BLaER1 treated with 17β-estradiol and CSF1 and Interleukin-3, amounts not matched to agents 10 nM and 100 nM (cell line): ENCODE data around the gene SOX10.

Experiments
- H3K27ac ChIP-seq, 11 experiments: shearing (Covaris generic); formaldehyde crosslinking; 2 replicates each; pipeline ENCODE4 v1.8.1; 2022
- H3K27me3 ChIP-seq, 11 experiments: shearing (Covaris generic); formaldehyde crosslinking; 2 replicates each; pipeline ENCODE4 v1.8.1; 2022
- H3K36me3 ChIP-seq, 11 experiments: shearing (Covaris generic); formaldehyde crosslinking; 2 replicates each; pipeline ENCODE4 v1.8.1; 2022
- H3K4me1 ChIP-seq, 10 experiments: shearing (Covaris generic); formaldehyde crosslinking; 2 replicates each; pipeline ENCODE4 v1.8.1; 2022
- H3K4me2 ChIP-seq, 11 experiments: shearing (Covaris generic); formaldehyde crosslinking; 2 replicates each; pipeline ENCODE4 v1.8.1; 2022
- H3K4me3 ChIP-seq, 10 experiments: shearing (Covaris generic); formaldehyde crosslinking; 2 replicates each; pipeline ENCODE4 v1.8.1; 2022
- H3K9ac ChIP-seq, 11 experiments: shearing (Covaris generic); formaldehyde crosslinking; 2 replicates each; pipeline ENCODE4 v1.8.1; 2022
- H3K9me3 ChIP-seq, 11 experiments: shearing (Covaris generic); formaldehyde crosslinking; replicated peaks in 1 of 11; 2 replicates each; pipeline ENCODE4 v1.8.1; 2022
- H4K20me1 ChIP-seq, 11 experiments: shearing (Covaris generic); formaldehyde crosslinking; 2 replicates each; pipeline ENCODE4 v1.8.1; 2022
- Cebpa-rat ChIP-seq, 11 experiments: shearing (Covaris generic); IDR thresholded peaks; 2 replicates each; pipeline ENCODE4 v1.8.1; 2022

The SOX10 gene

GRCh38 chr22:37929390-37929789, 55.0 kb downstream of the SOX10 start:
- H3K27me3 ChIP-seq = peaks cover 0 to 8% (median 0%) of the 10 kb centered on the region in 11 experiments; a peak in 2 of 22 replicates
- H3K27ac ChIP-seq = peak overlapping the region in 4 of 11 experiments; percentile 7 to 62 (median 41); a peak in 3 of 22 replicates
- H3K9me3 ChIP-seq = no peaks in the 10 kb centered on the region
- H3K9ac ChIP-seq = peak overlapping the region in 5 of 11 experiments; percentile 12 to 65 (median 52); a peak in 9 of 22 replicates
- TF ChIP-seq Cebpa-rat (IDR thresholded peaks at IDR 0.05) = no peak
- H3K4me3 ChIP-seq = no peak overlapping the region
- H3K36me3 ChIP-seq = peaks cover 28 to 72% (median 52%) of the 10 kb centered on the region in 11 experiments
- H4K20me1 ChIP-seq = peaks cover 0 to 93% (median 68%) of the 10 kb centered on the region in 11 experiments; a peak in 21 of 22 replicates
- peak overlapping the region in 8 of 11 experiments; percentile 33 to 98 (median 92); a peak in 16 of 22 replicates for H3K4me2 ChIP-seq
- peaks cover 64 to 100% (median 99%) of the 10 kb centered on the region in 10 experiments for H3K4me1 ChIP-seq

- Histone ChIP-seq H4K20me1 (peaks cover 0 to 95% (median 60%) of the 10 kb centered on the region in 11 experiments; a peak in 21 of 22 replicates), H3K4me3 (peak overlapping the region in 3 of 10 experiments; percentile 52 to 62 (median 54); a peak in 3 of 20 replicates), H3K9ac (peak overlapping the region in 7 of 11 experiments; percentile 30 to 74 (median 60); a peak in 12 of 22 replicates), H3K36me3 (peaks cover 19 to 80% (median 46%) of the 10 kb centered on the region in 11 experiments), H3K27ac (peak overlapping the region in 4 of 11 experiments; percentile 29 to 65 (median 44); a peak in 7 of 22 replicates), H3K27me3 (peaks cover 0 to 8% (median 0%) of the 10 kb centered on the region in 11 experiments; a peak in 2 of 22 replicates), H3K9me3 (no peaks in the 10 kb centered on the region), H3K4me2 (peak overlapping the region; percentile 77 to 99 (median 91)), H3K4me1 (peaks cover 52 to 100% (median 95%) of the 10 kb centered on the region in 10 experiments)
- no peak for TF ChIP-seq Cebpa-rat (IDR thresholded peaks at IDR 0.05)
Observed at GRCh38 chr22:37927637-37927936, 56.8 kb downstream of the SOX10 start.

GRCh38 chr22:37926771-37927636, 57.4 kb downstream of the SOX10 start:
- peaks cover 52 to 96% (median 90%) of the 10 kb centered on the region in 10 experiments for H3K4me1 ChIP-seq
- H3K9ac ChIP-seq = peak overlapping the region in 10 of 11 experiments; percentile 30 to 74 (median 52); a peak in 17 of 22 replicates
- peak overlapping the region in 7 of 10 experiments; percentile 1 to 62 (median 30); a peak in 13 of 20 replicates for H3K4me3 ChIP-seq
- H3K4me2 ChIP-seq = peak overlapping the region; percentile 77 to 99 (median 91)
- H3K36me3 ChIP-seq = peaks cover 15 to 75% (median 41%) of the 10 kb centered on the region in 11 experiments
- H3K27me3 ChIP-seq = peaks cover 0 to 8% (median 0%) of the 10 kb centered on the region in 11 experiments; a peak in 2 of 22 replicates
- H3K9me3 ChIP-seq = no peaks in the 10 kb centered on the region
- H3K27ac ChIP-seq = peak overlapping the region in 6 of 11 experiments; percentile 1 to 65 (median 36); a peak in 12 of 22 replicates
- H4K20me1 ChIP-seq = peaks cover 0 to 89% (median 58%) of the 10 kb centered on the region in 11 experiments; a peak in 21 of 22 replicates
- TF ChIP-seq Cebpa-rat (IDR thresholded peaks at IDR 0.05) = no peak

- Histone ChIP-seq H3K4me2 (peak overlapping the region; percentile 77 to 99 (median 91)), H3K36me3 (peaks cover 15 to 72% (median 45%) of the 10 kb centered on the region in 11 experiments), H3K27me3 (peaks cover 0 to 8% (median 0%) of the 10 kb centered on the region in 11 experiments; a peak in 2 of 22 replicates), H3K27ac (peak overlapping the region in 6 of 11 experiments; percentile 1 to 65 (median 36); a peak in 12 of 22 replicates), H4K20me1 (peaks cover 0 to 82% (median 52%) of the 10 kb centered on the region in 11 experiments; a peak in 21 of 22 replicates), H3K4me1 (peaks cover 52 to 96% (median 90%) of the 10 kb centered on the region in 10 experiments), H3K9me3 (no peaks in the 10 kb centered on the region), H3K9ac (peak overlapping the region in 9 of 11 experiments; percentile 30 to 74 (median 52); a peak in 17 of 22 replicates), H3K4me3 (peak overlapping the region in 7 of 10 experiments; percentile 1 to 62 (median 30); a peak in 10 of 20 replicates)
- TF ChIP-seq Cebpa-rat (IDR thresholded peaks at IDR 0.05) = no peak
Observed at GRCh38 chr22:37926358-37926757, 58.0 kb downstream of the SOX10 start.

- peak overlapping the region in 9 of 11 experiments; percentile 15 to 74 (median 52); a peak in 14 of 22 replicates for H3K9ac ChIP-seq
- H4K20me1 ChIP-seq = peaks cover 0 to 76% (median 46%) of the 10 kb centered on the region in 11 experiments; a peak in 20 of 22 replicates
- H3K27ac ChIP-seq = peak overlapping the region in 6 of 11 experiments; percentile 25 to 65 (median 42); a peak in 9 of 22 replicates
- H3K27me3 ChIP-seq = peaks cover 0 to 8% (median 0%) of the 10 kb centered on the region in 11 experiments; a peak in 2 of 22 replicates
- H3K36me3 ChIP-seq = peaks cover 19 to 73% (median 51%) of the 10 kb centered on the region in 11 experiments
- no peak for TF ChIP-seq Cebpa-rat (IDR thresholded peaks at IDR 0.05)
- H3K4me2 ChIP-seq = peak overlapping the region; percentile 77 to 99 (median 91)
- H3K4me3 ChIP-seq = peak overlapping the region in 7 of 10 experiments; percentile 24 to 62 (median 33); a peak in 11 of 20 replicates
- no peaks in the 10 kb centered on the region for H3K9me3 ChIP-seq
- peaks cover 48 to 96% (median 90%) of the 10 kb centered on the region in 10 experiments for H3K4me1 ChIP-seq
Observed at GRCh38 chr22:37925767-37926166, 58.6 kb downstream of the SOX10 start.

- peak overlapping the region in 10 of 11 experiments; percentile 11 to 74 (median 50); a peak in 16 of 22 replicates for H3K9ac ChIP-seq
- no peaks in the 10 kb centered on the region for H3K9me3 ChIP-seq
- peaks cover 19 to 73% (median 56%) of the 10 kb centered on the region in 11 experiments for H3K36me3 ChIP-seq
- peaks cover 0 to 8% (median 0%) of the 10 kb centered on the region in 11 experiments; a peak in 2 of 22 replicates for H3K27me3 ChIP-seq
- H3K27ac ChIP-seq = peak overlapping the region in 6 of 11 experiments; percentile 29 to 65 (median 46); a peak in 11 of 22 replicates
- peaks cover 48 to 96% (median 90%) of the 10 kb centered on the region in 10 experiments for H3K4me1 ChIP-seq
- no peak for TF ChIP-seq Cebpa-rat (IDR thresholded peaks at IDR 0.05)
- peak overlapping the region in 7 of 10 experiments; percentile 24 to 62 (median 33); a peak in 12 of 20 replicates for H3K4me3 ChIP-seq
- H3K4me2 ChIP-seq = peak overlapping the region; percentile 77 to 99 (median 91)
- H4K20me1 ChIP-seq = peaks cover 0 to 72% (median 43%) of the 10 kb centered on the region in 11 experiments; a peak in 20 of 22 replicates
Observed at GRCh38 chr22:37925330-37925729, 59.0 kb downstream of the SOX10 start.

GRCh38 chr22:37924386-37925065, 59.8 kb downstream of the SOX10 start:
- peaks cover 48 to 96% (median 90%) of the 10 kb centered on the region in 10 experiments for H3K4me1 ChIP-seq

More at GRCh38 chr22:37924386-37925065, 59.8 kb downstream of the SOX10 start:
- peaks cover 0 to 8% (median 0%) of the 10 kb centered on the region in 11 experiments; a peak in 2 of 22 replicates for H3K27me3 ChIP-seq
- peak overlapping the region in 7 of 11 experiments; percentile 26 to 69 (median 47); a peak in 13 of 22 replicates for H3K27ac ChIP-seq
- peaks cover 19 to 66% (median 51%) of the 10 kb centered on the region in 11 experiments for H3K36me3 ChIP-seq
- no peak for TF ChIP-seq Cebpa-rat (IDR thresholded peaks at IDR 0.05)
- no peaks in the 10 kb centered on the region for H3K9me3 ChIP-seq
- H3K9ac ChIP-seq = peak overlapping the region in 10 of 11 experiments; percentile 11 to 74 (median 47); a peak in 17 of 22 replicates
- peaks cover 0 to 64% (median 35%) of the 10 kb centered on the region in 11 experiments; a peak in 17 of 22 replicates for H4K20me1 ChIP-seq
- H3K4me3 ChIP-seq = peak overlapping the region in 4 of 10 experiments; percentile 26 to 62 (median 53); a peak in 7 of 20 replicates
- peak overlapping the region; percentile 77 to 99 (median 91) for H3K4me2 ChIP-seq
